Measurements from ENCODE around the gene CFAP251. TPM values are rescaled to one million over a fixed set of nuclear protein-coding genes. Genes with fewer than 3 reads are reported as not detected.

CFAP251 gene
- total and polyA plus RNA-seq, 2 donors (not counting 3 experiments of a cell fraction or from before 2014, with no cell fraction given): 3.3 to 4.0 TPM

DNA sequence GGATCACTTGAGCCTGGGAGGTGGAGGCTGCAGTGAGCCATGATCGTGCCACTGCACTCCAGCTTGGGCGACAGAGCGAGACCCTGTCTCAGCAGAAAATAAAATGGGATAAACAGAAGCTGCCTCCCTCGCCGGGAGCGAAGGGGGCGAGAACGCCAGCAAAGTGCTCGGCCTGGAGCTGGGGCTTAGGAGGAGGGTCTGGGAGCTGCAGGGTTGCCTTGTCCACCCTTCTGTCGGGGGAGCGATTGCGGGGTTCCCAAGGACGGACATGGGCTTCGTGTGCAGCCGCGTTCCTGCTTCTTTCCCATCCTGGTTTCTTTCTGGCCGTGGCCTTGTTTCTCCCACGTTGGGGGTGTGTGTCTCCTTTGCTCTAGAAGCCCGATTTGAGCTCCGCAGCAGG lies 132.3 kb downstream of the CFAP251 start:
- H3K4me2 ChIP-seq (ENCODE audit: insufficient read depth, low read length): no peak overlapping the region
- no peak overlapping the region for H2AFZ ChIP-seq (ENCODE audit: low read depth, low read length)
- no peaks in the 10 kb centered on the region for H3K36me3 ChIP-seq (ENCODE audit: control insufficient read depth in 2 of 2, extremely low read depth in 1 of 2, insufficient read depth in 2 of 2, low read length in 2 of 2)
- ChIA-PET CTCF (interaction anchor here (1.0 to 2.6 kb wide), 7 partner anchors 12 to 140 kb away, joined by 4 to 11 read pairs (median 6); partner anchors contain the start of gene CFAP251), POLR2A (no interaction called here)
- FAIRE-seq (no peak), DNase-seq (ENCODE audit: low read depth, low spot score) (no peak)
- TF ChIP-seq CTCF (IDR thresholded peaks at IDR 0.05; ENCODE audit: extremely low read depth in 1 of 2, insufficient read depth in 1 of 2, low read depth in 1 of 2, low read length in 2 of 2): no peak
- no peak for TF ChIP-seq MYC (IDR thresholded peaks at IDR 0.05; ENCODE audit: low read depth, low read length)
- TF ChIP-seq EZH2 (IDR thresholded peaks at IDR 0.05; ENCODE audit: borderline replicate concordance, low read depth, low read length, severe bottlenecking): no peak
- TF ChIP-seq POLR2A (IDR thresholded peaks at IDR 0.05; ENCODE audit: low read depth, low read length): no peak
- no peak for TF ChIP-seq POLR2AphosphoS5 (IDR thresholded peaks at IDR 0.05; ENCODE audit: insufficient read depth, low read depth, low read length)
- no peak for TF ChIP-seq JUN (IDR thresholded peaks at IDR 0.05; ENCODE audit: borderline replicate concordance, insufficient read depth, insufficient read length, low read depth)
- H3K27me3 ChIP-seq (ENCODE audit: control insufficient read depth in 2 of 2, insufficient read depth in 2 of 2, low read length in 2 of 2): no peaks in the 10 kb centered on the region
- H3K4me1 ChIP-seq (ENCODE audit: control insufficient read depth, extremely low read depth, insufficient read depth, low read length): no peaks in the 10 kb centered on the region
- H4K20me1 ChIP-seq (replicated peaks; ENCODE audit: control insufficient read depth, extremely low read depth, insufficient read depth, low read length): no peaks in the 10 kb centered on the region
- H3K4me3 ChIP-seq (replicated peaks in 1 of 3; ENCODE audit: insufficient read depth in 1 of 3, low read depth in 1 of 3, low read length in 3 of 3): no peak overlapping the region
- H3K79me2 ChIP-seq (ENCODE audit: control insufficient read depth, insufficient read depth, low read length): no peaks in the 10 kb centered on the region
- H3K27ac ChIP-seq (ENCODE audit: insufficient read depth, low read depth, low read length): no peak overlapping the region
- no peak overlapping the region for H3K9ac ChIP-seq (replicated peaks; ENCODE audit: extremely low read depth, insufficient read depth, low read length)
- intact Hi-C loops (cut with micrococcal nuclease) (no loop called here), dilution Hi-C loops (cut with MboI; ENCODE audit: extremely low pct_ligation_motif_present, low sequenced_read_pairs) (no loop called here)
- H3K9me1 ChIP-seq (replicated peaks; ENCODE audit: control insufficient read depth, extremely low read depth, insufficient read depth, low read length): no peaks in the 10 kb centered on the region
- no TSS peak for BruUV-seq (replicated peaks)
- no peaks in the 10 kb centered on the region for H3K9me3 ChIP-seq (replicated peaks; ENCODE audit: control insufficient read depth, insufficient read depth, low read length)
